ENCODE data around the gene ADAMTSL3.
"Not testable (repeated sequence)": the region's sequence is repeated elsewhere in the genome, so short reads cannot be mapped to it uniquely, and the experiment has no call there.

ADAMTSL3 gene

DNA sequence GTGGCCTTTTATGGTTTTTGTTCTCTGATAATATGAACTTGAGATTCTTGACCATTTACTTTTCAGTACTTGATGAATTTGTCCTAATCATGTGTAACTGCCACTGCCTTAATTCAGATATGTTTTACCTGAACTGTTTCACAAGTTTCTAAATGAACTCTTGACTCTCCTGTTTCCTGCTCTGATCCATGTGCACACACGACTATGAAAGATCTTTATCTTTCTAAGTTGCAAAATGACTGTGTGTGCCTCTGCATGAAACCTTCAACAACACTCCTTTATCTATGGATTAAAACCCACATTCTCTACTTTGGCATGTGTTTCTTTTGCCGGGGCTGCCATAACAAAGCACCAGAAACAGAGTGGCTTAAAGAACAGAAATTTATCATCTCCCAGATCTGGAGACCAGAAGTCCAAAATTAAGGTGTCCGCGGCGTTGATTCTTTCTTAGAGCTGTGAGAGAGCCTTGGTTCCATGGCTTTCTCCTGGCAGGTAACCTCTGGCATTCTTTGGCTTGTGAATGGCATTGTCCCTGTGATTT lies 275.0 kb downstream of the ADAMTSL3 start:
- no peak for DNase-seq

DNA sequence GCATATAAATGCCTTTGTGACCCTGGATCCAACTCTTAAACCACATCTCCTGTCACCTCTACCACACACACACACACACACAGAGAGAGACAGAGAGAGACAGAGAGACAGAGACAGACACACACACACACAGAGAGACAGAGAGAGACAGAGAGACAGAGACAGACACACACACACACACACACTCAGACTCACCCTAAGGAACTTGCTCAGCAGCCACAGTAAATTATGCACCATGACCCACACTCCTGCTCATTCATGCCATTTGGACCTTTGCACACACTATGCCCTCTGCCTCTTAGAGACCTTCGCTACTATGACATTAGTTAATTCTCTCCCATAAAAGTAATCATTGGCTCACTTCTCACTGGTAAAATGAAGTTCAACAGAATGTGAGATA lies 275.7 kb downstream of the ADAMTSL3 start:
- no peak for DNase-seq

DNA sequence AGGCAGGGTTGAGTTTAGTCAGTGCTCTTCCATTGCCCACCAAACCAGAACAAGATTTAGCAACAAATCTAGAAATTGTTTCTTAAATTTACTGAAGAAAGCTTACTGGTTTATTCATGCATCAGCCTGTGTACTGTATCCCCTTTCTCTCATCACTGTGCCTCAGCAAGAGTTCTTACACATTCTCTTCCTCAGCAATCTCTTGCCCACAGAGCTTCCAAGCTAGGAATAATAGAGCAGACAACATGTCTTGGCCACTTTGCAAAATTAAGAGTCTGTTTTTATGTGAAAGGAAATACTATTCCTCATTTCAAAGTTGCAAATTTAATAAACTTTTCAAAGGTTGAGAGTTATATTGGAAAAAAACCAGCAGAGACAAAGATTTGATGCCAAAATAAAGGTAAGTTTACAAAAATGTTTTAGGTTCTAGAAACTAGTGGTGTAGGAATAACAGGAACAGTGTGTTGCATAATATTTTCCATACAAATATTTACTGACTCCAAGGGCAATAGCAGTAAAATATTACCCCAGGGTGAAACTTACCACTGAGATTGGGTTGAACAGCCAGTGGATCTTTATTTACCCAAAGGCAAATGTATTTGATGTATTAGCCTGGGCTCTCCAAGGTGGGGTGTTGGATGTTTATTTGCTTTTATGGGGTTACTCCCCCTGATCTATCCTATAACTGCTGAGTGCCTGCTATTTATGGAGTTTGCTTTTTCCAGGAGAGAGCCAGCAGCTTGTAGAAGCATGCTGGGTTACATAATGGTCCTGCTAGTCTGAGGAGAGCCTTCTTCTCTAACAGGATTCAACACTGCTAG lies 276.7 kb downstream of the ADAMTSL3 start:
- no peak for DNase-seq

DNA sequence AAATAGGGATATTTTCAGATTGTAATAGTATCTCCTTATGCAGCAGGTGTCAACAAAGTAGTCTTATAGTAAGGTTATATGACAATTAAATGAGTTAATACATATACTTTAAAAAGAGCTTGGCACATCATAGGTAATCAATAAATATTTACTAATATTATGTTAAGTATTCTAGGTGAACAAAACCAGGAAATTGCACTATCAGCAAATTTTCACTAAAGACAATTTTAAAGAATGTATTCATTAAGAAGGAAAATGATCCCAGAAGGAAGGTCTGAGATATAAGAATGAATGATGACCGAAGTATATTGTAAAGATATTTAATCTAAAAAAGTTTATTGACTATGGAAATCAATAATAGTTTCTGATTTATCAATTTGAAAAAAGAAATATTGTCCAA lies 281.9 kb downstream of the ADAMTSL3 start:
- DNase-seq = no peak

DNA sequence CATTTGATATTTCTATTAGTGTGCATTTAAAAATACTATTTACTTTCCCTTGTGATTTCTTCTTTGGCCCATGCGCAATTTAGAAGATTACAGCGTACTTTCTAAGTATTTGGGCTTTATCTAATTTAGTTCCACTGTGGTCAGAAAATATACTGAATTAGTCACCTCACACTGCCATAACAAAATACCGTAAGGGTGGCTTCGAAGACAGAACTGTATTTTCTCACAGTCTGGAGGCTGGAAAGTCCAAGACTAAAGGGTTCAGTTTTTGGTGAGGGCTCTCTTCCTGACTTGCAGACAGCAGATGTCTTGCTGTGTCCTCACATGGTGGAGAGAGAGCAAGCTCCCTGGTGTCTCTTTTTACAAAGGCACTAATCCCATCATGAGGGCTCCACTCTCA lies 286.2 kb downstream of the ADAMTSL3 start:
- no peak for DNase-seq

DNA sequence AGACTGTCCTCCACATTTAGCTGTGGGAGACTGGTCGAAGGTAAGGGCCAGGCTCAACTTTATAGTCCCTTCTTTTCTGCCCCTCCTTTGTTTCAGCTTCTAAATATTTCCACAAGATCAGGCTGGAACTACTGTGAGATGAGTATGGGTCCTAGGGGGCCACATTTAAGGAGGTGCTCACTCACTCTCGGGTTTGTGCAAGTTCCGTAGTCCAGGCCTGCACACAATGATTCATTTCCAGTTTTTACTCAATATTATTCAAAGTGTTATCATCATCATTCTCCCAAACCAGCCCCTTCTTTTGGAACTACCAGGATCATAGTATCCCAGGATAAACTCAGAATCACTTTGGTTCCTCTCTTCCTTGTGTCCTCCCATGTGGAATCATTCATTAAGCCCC lies 289.1 kb downstream of the ADAMTSL3 start:
- no peak for DNase-seq

DNA sequence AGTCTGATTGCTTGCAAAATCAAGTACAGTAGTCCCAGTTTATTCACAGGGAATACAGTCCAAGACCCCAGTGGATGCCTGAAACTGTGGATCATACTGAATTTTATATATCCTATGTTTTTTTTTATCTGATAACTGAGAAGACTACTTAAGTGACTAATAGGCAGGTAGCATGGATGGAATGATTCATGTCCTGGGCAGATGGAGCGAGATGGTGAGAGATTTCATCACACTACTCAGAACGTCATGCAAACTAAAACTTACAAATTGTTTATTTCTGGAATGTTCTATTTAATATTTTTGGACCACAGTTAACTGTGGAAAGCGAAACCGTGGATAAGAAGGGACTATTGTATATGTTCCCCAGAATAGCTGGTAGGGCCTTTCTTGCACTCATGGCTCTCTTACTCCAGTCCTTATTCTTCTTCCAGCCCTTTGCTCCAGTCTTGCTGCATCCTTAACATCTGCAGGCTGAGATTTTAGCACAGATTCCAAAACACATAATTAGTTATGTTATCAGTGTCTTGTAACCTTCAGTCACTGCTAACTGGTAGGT lies 290.0 kb downstream of the ADAMTSL3 start:
- DNase-seq = no peak

DNA sequence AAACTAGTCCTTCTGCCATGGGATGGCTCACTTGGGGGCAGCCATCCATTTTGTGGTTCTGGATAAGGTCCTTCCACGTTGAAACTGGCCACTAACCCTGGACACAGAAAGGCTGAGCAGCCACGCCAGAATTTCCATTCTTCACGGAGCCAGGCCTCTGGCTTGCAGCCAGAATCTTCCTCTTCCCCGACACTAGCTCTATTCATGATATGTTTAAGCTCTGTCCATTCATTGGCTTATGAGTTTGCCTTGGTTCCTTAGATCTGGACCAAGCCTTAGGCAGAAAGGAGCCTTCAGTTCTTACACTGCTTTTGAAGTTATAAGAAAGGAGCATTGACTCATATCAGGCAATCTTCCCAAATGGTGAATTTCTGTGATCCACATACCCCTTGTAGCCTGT lies 293.2 kb downstream of the ADAMTSL3 start:
- no peak for DNase-seq

DNA sequence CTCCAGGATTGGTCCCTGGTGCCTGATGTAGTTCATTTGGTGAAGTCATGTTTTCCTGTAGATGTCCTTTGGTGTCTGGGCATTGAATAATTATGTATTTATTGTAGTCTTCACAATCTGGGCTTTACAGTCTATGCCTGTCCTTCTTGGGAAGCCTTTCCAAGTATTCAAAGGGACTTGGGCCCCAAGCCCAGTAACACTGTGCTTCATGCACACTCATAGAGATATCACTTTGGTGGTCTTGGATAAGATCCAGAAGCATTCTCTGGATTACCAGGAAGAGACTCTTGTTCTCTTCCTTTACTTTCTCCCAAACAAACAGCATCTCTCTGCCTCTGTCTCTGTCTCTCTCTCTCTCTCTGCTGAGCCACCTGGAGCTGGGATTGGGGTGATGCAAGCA lies 300.6 kb downstream of the ADAMTSL3 start:
- no peak for DNase-seq

DNA sequence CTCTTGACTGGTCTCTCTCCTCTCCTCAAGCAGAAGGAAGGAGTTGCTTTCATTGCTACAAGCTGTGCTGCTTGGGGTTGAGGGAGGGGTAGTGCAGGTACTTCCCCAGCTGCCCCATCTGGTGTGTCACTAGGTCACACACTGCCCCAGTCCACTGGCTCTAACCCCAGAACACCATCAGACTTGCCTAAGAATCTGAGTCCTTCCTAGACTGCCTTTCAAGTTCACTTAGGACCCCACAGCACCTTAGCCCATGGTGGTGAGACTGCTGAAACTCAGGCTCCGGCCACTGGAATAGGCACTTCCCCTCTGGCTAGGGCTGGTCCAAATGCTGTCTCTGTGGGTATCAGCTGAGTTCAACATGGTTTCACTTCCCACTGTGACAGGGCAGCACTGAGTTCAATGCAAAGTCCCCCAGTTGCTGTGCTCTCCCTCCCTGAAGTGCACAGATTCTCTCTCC lies 301.9 kb downstream of the ADAMTSL3 start:
- no peak for DNase-seq

DNA sequence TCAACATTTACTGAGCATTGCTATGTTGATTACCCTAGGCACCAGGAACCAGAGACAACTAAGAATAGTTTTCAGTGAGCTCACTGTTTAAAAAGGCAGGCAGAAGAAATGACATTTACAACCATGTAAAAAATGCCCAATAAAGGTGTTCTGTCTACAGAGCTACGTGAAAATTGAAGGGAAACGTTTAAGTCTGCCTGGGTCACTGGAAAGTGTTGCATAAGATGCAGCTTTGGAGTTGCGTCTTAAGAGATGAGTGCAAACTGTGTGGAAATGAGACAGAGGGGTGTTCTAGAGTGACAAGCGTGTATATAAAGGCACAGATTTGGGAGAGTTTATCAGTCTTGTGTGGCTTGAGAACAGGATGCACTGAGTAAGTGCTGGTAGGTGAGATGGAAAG lies 303.0 kb downstream of the ADAMTSL3 start:
- no peak for DNase-seq

DNA sequence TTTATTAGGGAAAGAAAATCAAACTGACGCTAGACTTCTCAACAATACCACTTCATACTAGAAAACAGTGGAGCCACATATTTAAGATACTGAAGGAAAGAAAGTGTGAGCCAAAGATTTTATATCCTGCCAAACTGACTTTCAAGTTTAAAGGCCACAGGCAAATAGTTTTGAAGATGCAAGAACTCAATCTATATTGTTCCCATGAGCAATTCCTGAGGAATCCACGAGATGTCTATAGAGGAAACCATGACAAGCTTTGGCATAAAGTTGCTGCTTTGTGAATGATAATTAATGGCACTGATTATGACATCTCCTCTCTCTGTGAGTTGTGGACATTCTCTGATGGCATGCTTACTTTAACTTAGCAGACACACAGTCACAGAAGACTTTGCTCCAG lies 305.6 kb downstream of the ADAMTSL3 start:
- no peak for DNase-seq

DNA sequence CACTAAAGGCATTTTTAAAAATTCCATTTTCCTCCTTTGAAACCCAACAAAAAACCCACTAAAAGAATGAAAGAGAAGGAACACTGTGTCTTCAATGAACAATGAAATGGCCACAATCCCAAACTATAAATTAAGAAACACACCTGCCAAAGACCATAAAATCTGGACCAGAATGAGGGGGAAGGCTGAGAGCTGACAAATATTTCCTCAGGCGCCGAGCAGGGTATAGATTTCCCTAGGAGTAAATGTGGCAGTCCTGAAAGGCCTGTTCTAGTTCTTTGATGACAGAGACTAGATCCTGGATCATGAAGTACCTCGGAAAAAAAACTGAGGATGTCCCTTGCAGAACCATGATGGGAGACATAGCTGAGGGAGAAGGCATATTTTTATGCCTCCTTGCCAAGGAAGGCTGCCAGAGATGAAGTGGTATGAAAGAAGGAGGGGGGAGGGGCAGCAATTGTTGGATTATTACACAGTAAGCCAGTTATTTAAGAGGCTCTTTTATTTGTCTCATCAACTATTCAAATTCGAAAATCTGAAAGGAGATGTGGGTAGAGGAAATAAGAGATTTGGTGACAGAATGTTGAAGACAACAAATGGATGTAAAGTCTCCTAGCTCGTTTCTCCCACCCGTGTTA lies 306.4 kb downstream of the ADAMTSL3 start:
- DNase-seq = no peak

DNA sequence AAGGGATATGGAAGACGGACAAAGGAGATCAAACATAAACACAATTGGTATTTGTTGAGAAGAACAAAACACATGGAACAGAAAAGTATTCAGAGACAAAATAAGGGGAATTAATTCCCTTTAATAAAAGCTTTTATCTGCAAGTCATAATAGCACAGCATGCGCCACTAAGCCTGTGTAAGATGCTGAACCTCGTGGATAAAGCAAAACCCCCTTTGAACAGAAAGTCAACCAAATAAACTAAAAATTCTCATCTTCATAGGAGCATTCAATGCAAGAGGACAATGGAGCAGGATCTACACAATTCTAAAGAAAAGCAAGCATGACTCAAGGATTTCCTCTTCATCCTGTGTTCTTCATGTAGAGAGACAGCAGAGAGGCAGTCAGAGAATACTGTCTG lies 307.4 kb downstream of the ADAMTSL3 start:
- DNase-seq = no peak

DNA sequence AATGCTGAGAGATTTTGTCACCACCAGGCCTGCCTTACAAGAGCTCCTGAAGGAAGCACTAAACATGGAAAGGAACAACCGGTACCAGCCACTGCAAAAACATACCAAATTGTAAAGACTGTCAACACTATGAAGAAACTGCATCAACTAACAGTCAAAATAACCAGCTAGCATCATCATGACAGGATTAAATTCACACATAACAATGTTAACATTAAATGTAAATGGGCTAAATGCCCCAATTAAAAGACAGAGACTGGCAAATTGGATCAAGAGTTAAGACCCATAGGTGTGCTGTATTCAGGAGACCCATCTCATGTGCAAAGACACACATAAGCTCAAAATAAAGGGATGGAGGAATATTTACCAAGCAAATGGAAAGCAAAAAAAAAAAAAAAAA lies 311.0 kb downstream of the ADAMTSL3 start:
- not testable (repeated sequence) for DNase-seq

DNA sequence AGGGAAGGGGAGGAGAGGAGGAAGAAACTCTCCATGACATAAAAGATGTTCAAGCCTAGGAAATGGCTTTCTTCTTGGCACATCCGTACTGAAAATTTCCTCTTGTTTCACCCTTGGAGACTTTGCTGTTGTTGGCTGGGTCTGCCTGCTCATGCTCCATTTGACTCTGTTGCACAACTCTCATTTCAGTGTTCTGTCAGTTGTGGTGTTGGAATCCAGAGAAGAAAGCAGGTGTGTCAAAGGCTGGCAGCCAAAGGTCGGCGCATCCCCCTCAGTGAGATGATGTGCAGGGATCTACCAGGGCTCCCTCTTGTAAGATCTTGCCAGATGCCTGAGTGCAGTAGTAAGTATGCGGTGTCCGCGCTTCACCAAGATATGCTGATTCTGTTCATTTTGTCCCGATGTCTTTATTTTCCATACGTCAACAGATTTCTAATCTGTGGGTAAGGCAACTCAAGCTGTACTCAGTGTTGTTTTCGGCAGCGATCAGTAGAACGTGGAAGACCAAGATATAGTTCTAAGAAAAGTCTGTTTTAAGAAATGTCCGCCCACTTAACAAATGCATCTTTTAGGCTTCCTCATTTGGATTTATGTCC lies 316.5 kb downstream of the ADAMTSL3 start:
- DNase-seq = no peak

DNA sequence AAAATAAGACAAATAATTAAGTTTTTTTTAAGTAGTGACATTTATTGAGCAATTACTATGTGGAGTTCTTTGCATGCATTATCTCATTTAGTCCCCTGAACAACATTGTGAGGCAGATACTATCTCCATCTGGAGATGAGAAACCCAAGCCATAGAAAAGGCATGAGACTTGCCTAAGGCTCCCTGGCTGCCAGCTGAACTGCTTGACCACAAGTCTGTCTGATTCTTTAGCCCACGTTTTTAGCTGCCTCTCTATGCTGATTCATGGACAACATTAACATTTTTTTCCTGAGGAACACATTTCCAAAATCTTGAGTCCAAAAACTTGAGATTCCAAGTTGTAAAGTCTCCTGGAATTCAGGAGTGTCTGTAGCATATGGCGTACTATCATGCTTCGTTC lies 318.1 kb downstream of the ADAMTSL3 start:
- DNase-seq = no peak

DNA sequence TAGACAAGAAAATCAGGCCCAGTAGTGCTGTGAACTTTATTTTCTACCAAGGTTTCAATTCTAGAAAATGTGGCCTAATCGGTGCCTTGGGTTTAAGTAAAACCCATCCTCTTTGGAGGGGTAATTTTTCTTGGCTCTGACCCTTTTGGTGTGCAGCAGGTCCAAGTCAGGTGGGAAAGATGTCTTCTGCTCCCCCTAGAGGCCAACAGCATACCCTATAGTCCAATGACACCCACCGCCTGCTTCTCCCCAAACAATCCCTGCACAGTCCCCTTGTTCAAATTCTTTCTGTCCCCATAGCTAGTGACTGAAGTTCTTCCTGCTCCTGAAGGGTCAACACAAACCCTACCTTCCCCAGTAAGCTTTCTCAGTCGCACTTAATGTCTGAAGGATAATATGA lies 319.9 kb downstream of the ADAMTSL3 start:
- DNase-seq = no peak

DNA sequence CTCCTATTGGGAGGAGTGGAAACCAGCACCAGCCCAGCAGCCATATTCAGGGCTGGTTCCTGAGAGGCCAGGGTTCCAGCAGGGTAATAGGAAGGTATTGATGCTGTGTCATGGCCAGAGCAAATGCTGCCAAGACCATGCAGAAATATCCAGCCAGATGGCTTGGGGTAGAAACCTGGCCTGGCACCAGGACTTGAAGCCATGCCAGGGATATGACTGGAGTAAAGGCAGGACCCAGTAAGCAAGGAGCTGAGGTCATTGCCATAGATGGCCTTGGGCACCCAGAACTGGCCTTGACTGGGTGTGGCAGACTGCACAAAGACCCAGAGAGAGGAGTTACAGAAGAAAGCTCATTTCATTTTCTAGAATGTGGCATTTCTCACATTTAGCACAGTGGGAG lies 324.1 kb downstream of the ADAMTSL3 start:
- DNase-seq = no peak

DNA sequence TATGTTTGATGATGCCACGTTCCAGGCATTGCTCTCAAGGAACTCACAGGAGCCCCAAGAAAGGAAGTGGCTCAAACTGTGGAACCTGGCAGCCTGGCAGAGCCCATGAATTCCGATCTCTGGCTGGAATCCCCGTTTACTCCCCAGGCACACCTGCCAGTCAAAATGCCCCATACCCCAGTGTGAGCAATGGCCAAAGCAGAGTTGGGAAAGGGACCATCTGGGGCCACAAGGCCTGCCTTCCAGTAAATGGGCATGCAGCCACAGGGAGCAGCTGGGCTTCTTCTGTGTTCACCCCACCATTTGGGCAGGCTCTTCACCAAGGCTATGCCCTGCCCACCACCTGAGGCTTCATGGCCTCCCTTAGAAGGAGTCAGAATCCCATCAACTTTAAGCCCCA lies 324.7 kb downstream of the ADAMTSL3 start:
- no peak for DNase-seq

DNA sequence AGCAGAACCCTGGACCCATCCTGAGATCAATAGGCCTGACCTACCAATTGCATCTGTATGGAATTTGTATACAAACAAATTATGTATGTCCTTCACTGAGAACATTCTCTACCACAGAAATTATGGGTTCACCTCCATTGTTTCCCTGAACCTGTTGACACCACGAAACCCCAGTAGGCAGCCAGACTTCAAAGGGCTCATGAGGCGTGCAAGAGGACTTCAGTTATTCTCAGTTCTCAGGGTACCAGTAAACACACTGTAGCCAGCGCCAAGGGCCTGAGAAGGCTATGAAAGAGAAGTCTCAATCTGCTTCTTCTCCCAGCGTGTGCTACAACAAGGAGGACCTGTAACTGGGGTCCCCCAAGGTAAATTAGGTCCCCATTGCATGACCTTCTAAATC lies 326.7 kb downstream of the ADAMTSL3 start:
- no peak for DNase-seq

DNA sequence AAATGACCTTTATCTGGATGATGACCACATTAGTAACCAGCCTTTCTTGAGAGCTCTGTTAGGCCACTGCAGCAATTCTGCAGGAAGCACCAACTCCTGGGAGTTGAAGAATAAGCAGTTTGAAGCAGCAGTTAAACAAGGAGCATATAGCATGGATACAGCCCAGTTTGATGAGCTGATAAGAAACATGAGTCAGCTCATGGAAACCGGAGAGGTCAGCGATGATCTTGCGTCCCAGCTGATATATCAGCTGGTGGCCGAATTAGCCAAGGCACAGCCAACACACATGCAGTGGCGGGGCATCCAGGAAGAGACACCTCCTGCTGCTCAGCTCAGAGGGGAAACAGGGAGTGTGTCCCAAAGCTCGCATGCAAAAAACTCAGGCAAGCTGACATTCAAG lies 328.8 kb downstream of the ADAMTSL3 start:
- no peak for DNase-seq

DNA sequence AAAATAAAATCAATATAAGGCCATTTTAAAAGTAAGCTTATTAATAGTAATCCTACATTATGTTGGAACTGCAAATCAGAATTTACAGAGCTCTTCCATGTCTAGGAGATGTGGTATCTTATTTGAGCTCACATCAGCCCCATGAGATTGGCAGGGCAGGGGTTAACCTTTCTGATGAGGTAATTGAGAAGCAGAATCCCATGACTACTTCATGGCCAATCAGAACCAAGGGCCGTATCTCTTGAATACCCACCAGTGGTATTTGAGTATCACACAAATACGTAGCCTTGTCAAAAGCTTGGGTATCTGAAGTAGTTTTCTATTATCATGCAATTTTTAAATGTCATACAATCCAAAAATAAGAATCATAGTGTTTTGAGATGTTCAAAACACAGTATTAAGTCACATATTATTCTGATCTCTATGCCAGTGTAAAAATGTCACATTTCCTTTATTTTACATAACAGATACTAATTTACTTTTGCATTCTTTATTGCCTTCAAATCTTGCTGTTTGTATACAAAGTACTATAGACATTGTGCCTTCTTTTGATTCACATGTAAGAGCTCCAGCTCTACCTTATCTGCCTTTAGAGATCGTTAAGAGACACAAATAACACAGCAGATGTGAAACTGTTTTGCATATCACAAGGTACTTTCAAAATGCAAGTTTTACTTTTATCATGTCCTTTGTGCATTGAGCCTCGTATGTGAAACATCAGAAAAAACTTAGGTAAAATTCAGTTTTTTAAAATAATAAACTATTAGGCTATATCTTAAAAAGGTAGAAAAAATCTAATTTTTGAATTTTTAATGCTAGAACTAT lies 329.9 kb downstream of the ADAMTSL3 start:
- DNase-seq = no peak
